SKM-1 (cell line): ENCODE results near the gene YWHAG.
"Not testable (repeated sequence)": the region's sequence is repeated elsewhere in the genome, so short reads cannot be mapped to it uniquely, and the experiment has no call there.

Source experiments
- DNase-seq: peaks from one replicate; lab custom pipeline; 2025; ENCODE audit not compliant: unreplicated experiment; lab: John Stamatoyannopoulos, UW

Gene YWHAG

DNA sequence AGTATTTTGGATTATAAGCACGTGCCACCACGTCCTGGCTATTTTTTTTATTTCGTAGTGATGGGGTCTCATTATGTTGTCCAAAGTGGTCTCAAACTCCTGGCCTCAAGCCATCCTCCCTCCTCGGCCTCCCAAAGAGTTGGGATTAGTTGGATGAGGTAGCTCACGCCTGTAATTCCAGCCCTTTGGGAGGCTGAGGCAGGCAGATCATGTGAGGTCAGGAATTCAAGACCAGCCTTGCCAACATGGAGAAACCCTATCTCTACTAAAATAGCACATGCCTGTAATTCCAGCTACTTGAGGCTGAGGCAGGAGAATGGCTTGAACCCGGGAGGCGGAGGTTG lies 21.8 kb upstream of the YWHAG start:
- no peak for DNase-seq

DNA sequence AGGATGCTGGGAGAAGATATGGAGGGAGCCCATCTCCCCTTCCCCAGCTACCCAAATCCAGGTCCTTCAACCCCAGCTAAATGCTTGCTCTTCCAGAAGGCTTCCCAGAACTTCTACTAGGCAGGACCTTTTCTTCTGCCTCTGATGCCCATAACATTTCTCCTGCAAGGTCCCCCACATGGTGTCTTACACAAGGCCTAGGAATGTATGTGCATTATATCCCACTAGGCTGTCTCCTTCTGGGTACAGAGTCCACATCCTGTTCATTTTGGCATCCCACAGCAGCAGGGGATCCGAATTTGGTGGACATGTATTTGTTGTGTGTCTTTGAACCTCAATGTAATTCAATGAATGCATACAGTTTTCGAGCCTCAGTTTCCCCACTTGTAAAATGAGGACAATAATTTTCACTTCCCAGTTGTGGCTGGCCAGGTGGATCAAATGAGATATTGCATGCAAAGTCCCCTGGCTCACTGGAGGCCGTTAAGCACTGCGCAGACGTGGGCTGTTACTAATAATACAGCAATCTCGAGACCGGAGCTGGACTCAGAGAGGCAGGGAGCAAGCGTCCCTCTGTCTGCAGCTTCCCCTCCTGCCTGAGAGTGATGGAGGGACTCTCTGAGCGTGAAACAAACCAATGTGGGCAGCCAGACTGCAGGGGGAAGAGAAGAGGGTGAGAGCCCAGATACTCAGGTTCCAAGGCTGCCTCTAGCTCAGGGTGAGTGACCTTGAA lies 18.6 kb upstream of the YWHAG start:
- DNase-seq = no peak

DNA sequence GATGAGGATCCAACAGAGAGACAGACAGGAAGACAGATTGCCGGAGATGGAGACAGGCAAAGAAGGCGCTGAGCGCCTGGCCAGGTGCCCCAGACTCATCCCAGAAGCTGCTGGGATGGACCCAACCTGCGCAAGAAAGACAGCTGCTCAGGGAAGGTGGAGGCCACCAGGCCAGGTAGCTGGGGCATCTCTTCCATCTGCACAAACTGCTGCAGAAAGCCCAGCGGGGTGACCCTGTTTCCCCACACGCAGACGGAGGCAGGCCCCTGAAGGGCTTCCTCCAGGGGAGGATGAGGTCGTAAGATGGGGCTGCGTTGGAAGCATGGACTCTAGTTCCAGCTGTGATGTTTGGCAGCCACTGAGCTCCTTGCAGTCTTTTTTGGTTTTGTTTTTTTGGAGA lies 16.5 kb upstream of the YWHAG start:
- no peak for DNase-seq

DNA sequence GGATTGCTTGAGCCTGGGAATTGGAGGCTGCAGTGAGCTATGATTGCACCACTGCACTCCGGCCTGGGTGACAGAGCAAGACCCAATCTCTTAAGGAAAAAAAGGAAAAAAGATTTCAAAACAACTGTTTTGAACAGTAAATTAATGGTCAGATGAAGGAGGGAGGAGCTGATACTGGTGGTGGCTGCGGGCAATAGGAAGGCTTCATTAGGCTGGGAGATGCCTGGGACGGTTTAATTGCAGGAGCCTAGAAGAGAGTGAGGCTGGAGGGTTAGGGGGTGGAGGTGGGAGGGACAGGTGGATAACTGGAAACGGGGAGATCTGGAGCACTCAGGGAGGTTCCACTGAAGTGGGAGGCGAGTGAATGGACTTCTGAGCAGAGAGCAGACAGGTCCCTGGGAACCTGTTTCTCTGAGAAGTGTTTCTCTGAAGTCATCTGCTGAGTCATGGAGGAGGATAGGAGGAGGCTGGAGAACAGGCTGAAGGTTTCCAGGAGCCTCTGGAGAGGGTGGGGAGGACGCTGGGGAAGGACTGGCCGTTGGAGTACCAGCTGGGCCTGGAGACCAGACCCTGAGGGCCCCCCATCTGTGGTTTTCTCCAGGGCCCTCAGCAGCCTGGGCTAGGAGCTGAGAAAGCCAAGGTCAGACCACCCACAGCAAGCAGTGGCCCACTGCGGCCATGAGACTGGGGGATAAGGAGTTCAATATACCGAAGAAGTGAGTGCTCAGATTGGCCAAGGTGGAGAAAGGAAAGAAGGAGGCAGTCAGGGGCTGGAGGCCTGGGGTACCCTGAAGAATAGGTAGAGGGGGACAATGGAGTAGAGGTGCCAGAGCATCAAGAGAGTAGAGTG lies 14.4 kb upstream of the YWHAG start:
- DNase-seq = no peak

DNA sequence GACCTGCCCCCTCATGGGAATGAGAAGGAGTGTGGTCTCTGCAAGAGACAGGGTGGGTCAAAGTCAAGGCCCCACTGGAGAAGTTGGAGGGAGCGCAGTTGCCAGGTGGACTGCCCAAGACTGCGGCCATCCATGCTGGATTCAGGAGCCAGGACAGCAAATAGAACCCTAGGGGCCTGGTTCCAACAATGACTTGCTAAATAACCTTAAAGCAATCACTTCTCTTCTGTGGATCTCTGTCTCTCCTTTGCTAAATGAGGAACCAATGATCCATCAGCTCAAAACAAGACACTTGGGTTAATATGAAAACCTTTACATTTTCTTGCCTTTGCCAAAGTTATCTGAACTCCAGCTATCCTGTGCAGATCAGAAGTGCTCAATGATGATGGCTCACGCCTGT lies 12.6 kb upstream of the YWHAG start:
- no peak for DNase-seq

DNA sequence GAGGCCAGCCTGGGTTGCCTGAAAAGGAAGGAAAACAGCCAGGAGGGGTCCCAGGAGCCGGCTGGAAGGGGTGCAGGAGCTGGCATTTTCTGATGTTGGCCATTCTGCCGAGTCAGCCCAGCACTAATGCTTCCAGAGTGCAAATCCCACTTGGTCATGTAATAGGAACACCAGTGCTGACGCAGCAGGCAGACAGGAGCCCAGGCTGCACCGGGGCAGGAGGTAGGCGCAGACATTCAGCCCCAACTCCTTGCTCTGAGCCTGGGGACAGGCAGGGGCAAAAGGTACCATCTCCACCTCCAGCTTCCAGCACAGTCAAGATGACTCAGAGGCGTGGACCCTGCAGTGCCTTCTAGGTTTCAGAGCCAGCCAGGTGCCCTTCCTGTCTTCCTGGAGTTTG lies 10.2 kb upstream of the YWHAG start:
- no peak for DNase-seq

DNA sequence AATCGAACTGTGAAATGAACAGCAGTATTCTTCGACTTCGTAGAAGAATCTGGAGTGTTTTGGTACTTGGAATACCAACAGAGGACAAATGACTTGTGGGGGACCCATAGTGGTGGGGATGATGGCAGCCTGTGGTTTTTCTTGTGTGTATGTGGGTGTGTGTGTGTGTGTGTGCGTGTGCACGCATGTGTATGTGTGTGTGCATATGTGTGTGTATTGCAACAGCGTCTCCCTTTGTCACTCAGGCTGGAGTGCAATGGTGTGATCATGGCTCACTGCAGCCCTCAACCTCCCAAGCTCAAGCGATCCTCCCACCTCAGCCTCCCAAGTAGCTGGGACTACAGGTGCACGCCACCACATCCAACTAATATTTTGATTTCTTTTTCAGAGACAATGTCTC lies 9.4 kb upstream of the YWHAG start:
- DNase-seq = no peak

DNA sequence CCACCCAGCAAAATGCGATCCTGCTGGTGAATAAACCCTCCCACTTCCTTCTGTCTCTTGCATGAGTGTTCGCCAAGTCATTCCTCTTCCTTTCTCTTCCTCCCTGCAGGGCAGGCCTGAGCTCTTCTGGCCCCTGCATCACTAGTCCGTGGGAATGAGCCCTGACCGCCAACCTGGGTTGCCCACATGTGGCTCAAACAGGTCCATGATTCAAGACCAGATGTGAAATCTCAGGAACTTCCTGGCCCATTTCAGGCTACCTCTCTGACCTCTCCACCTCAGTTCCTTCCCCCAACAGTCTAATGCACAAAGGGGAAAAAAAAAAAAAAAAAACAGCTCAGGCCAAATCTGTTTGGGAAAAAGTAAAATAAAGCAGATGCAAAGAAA lies 5.4 kb upstream of the YWHAG start:
- peak; percentile 56 for DNase-seq

DNA sequence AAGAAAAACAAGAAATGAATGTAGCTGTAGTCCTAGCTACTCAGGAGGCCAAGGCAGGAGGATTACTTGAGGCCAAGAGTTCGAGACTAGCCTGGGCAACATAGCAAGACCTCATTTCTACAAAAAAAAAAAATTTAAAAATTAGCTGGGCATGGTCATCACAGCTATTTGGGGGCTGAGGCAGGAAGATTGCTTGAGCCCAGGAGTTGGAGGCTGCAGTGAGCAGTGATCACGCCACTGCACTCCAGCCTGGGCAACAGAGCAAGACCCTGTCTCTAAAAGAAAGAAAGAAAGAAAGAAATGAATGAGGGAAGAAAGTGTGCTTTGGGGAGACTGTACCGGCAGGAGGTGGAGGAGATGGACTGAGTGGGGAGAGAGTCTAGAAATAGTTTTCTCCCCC lies 5.0 kb upstream of the YWHAG start:
- not testable (repeated sequence) for DNase-seq

DNA sequence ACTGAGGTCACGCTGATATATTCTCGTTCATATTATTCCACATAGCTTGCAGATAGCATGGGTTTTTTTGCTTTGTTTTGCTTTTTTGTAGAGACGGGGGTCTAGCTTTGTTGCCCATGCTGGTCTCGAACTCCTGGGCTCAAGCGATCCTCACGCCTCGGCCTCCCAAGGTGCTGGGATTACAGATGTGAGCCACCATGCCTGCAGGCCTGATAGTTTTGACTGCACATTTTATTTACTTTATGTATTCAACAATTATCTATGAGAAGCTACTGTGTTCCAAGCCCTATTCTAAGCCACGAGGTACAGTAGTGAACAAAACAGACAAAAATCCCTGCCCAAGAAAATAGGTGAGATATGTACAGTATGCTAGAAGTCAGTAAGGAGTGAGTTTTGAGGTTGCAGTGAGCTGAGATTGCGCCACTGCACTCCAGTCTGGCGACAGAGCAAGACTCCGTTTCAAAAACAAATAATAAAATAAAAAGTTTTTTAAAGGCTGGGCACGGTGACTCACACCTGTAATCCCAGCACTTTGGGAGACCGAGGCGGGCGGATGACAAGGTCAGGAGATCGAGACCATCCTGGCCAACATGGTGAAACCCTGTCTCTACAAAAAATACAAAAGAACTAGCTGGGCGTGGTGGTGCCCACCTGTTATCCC lies 1.3 kb upstream of the YWHAG start:
- no peak for DNase-seq

DNA sequence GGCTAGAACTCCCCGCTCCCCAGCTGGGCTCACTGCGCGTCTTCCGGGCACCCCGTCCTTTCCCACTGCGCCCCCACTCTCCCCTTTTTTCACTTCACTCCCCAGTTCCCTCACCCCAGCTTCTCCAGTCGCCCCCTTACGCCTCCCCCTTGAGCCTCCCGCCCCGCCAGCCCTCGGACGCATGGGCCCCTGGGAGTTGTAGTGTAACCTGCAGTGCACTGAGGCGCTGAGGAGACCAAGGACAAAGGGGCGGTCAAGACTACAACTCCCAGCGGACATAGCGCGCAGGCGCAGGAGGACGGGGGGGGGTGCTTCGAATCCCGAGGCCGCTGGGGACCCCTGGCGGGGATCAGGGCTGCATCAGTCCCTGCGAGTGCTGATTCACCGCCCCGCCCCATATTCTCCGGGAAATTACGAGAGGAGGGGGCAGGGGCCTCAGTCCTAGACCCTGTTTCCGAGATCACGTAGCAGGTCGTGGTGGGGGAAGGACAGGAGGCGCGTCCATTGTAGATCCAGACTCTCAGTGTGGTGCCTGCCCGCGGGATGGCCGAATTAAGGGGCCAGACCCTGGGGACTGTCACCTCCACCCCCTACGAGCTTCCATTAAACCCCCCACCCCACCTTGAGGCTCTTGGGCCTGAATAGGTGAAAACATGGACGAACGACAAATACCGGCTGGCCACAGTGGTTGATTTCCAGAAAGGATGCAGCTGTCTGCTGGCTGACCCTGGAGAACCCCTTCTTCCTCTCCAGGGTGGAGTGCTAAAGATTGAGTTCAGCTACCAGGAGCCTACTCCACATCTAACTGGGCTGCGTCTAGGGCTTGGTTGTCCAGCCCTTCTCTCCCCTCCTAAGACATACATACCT lies 553 bp upstream of the YWHAG start:
- DNase-seq = peak; percentile 97

DNA sequence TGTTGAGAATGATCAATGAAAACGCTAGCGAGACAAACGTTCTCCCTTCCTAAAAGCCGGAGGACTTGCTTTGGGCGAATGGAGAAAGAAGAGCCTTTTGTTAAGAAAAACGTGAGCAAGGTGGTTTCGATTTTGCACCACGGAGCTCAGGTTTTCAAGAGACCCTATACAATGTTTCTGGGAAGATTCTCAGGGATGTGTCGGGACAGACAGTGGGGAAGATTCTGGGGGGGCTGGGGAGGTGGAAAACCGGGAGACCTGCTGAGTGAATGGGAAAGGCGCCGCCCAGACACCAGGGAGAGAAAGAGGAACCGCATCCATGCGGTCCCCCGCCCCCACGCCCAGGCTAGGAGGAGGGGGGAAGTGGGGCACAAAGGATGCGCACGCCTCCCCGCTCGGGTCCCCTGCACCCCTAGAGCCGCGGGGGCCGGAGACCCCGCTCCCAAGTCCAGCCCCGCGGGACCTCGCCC lies 745 bp downstream of the YWHAG start:
- peak; percentile 51 for DNase-seq

DNA sequence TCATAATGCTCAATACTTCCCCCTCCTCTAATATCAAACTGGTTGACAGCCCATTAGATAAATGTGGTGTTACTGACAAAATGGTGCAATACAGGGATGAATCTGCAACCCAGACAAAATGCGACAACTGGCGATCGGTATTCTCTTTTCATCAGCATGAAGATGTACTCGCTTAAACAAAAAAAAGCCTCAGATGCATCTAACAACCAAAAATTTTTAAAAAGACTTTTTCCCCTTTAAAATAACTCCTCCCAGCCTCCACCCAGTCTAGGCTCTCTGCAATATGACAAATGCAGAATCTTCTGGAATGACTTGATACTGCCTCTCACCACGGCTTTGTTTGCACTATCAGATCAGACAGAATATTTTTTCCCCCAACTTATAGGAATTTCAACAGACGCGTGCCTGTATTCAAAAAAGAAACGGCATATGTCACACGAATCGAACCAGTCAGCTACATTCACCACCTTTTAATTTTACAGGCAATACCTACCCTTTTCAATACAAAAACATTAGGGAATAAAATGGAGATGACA lies 1.2 kb downstream of the YWHAG start:
- no peak for DNase-seq

DNA sequence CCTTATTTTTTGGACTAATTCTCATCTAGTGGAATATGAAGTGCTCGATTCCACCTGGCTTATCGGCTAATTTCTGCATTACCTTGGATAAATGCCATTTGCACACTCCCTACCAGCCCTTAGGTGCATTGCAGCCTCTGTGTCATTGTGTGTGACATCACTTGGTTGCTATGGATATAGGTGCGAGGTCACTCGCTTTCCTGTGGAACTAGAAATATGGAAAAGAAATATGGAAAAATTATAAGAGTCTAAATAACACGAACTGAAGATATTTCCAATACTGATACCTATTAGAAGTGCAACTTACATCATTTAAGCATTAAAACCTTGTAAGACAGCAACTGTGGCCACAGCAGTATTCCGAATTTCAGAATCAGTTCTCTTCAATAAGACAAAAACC lies 2.0 kb downstream of the YWHAG start:
- DNase-seq = no peak

DNA sequence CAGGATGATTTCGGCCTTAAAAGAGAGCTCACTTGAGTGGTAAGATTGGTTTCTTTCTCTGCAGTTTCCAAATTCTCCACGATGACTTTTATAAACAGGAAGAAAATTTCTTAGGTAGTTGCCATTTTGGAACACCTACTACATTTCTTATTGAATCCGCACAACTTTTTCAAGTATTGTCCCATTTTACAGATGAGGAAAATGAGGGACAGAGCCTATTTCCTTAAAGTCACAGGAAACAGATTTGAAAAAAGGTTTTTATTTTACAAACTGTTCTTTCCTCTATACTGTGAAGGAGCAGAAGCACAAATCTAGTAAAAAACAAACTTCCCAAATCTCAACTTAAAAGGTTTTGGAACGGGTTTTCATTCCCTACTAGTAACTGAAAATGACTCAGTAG lies 2.7 kb downstream of the YWHAG start:
- no peak for DNase-seq

DNA sequence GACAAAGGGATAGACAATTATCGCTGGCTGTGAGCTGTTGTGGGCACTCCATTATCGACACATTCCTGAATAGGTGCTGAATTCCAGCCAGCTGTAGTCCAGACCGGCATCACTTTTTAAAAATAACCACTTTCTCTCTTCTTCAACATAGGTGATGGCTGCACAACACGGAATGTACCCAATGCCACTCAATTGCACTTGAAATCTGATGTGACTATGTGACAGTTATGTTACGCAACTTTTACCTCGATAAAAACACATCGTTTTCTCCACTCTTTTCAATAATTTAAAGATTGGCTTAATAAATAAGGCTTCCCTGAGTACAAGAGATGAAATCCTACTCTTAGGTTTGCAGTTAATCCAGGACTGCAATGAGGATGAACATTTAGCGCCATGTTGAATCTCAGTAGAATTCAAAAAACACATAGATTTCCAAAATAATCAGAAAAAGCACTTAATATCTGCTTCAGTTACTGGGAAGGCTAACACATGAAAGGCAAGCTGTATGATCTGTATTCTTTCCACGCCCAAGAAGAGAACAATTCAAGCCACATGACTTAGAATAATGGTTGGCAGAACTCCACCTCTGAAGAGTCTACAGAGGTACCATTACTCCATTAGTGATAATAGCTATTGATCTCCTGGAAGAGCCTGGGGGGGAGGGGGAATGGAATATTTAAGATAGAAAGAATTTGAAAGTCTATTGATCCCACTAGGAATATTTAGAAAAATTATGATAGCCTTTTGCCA lies 3.6 kb downstream of the YWHAG start:
- no peak for DNase-seq

DNA sequence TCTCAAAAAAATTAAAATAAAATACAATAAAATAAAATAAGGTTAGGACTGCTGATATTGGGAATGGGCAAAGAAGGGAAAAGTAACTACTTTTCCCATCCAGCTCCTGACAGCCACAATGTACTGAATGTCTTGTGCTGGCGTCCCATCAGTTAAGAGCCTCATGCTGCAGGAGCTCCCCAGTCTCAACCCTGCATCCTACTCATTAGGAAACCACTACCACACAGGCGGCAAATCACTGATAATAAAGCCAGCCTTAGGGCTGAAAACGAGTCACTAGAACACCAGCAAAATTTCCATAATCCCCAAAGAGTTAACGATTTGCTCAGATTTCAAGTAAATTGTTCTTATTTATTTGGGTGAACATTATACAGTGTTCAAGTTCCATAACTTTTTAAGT lies 4.3 kb downstream of the YWHAG start:
- DNase-seq = no peak

DNA sequence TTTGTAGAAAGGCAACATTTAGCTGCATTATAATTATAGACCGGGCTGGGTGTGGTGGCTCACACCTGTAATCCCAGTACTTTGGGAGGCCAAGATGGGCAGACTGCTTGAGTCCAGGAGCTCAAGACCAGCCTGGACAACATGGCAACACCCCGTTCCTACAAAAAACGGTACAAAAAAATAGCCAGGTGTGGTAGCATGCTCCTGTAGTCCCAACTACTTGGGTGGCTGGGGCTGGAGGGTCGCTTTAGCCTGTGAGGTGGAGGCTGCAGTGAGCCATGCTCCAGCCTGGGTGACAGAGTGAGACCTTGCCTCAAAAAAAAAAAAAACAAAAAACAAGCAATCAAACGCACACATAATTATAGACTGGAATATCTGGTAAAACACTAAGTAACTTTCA lies 5.0 kb downstream of the YWHAG start:
- DNase-seq = no peak

DNA sequence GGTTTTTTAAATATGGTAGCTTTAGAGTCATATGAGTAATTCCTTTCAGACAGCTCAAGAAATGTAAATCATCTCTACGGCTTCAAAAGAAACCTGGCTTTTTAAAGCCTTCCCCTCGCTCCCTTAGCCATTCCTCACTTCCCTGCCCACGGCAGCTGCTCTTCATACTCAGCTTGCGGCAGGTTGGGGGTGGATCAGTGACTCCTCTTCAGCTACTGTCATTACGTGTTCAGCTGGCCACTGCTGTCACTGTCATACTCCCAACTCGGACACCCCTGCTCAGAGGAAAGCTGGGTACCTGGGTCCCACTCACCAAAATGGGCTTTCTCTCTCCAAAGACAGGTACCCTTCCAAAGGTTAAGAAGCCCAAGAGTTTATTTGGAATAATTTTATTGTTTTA lies 6.6 kb downstream of the YWHAG start:
- DNase-seq = no peak

DNA sequence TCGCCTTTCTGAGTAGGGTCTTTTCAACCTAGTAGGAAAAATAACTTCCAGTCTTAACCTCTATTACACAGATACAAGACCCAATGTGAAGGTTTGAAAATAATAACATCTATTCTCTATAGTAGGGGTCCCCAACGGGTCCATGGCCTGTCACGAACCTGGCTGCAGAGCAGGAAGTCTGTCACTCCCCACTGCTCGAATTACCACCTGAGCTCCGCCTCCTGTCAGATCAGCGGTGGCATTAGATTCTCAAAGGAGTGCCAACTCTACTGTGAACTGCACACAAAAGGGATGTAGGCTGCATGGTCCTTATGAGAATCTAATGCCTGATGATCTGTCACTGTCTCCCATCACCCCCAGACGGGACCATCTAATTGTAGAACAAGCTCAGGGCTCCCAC lies 7.4 kb downstream of the YWHAG start:
- no peak for DNase-seq
